ENCODE measurements around the gene GTF2H3.

GTF2H3 gene

DNA sequence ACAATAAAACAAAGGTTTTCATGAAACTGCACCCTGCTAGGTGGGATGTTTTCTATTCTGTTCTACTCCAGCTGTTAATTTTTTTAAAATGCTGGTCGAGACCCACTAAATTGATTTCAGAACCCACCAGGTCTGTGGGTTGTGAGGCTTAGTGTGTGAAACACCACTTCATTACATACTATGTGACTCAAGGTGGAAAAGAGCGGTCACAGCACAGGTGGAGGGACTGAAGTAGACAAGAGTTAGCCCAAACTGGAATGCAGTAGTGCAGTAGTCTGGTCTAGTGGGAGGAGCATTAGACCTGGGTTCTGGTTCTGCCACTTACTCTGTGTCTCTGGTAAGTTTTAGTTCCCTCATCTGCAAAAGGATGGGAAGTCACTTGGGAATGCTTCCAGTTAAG, 19.5 kb upstream of the GTF2H3 start:
- Histone ChIP-seq H3K36me3 (ENCODE audit: control insufficient read depth in 4 of 4, insufficient read depth in 4 of 4, low read length in 3 of 4) (peaks cover 30 to 88% (median 70%) of the 10 kb centered on the region in 4 experiments), H3K4me3 (ENCODE audit: control insufficient read depth in 1 of 7, extremely low read depth in 1 of 7, insufficient read depth in 4 of 7, low read depth in 2 of 7, low read length in 6 of 7) (no peak overlapping the region), H3K27ac (ENCODE audit: insufficient read depth in 1 of 2, low read depth in 1 of 2, low read length in 2 of 2, poor library complexity in 1 of 2, severe bottlenecking in 2 of 2) (no peak overlapping the region), H3K4me1 (ENCODE audit: control extremely low read depth in 1 of 4, control insufficient read depth in 4 of 4, insufficient read depth in 4 of 4, low read length in 3 of 4) (no peaks in the 10 kb centered on the region), H3K9me3 (ENCODE audit: control extremely low read depth in 1 of 5, control insufficient read depth in 4 of 5, insufficient read depth in 2 of 5, low read depth in 1 of 5, low read length in 4 of 5) (no peaks in the 10 kb centered on the region), H3K27me3 (replicated peaks in 2 of 5; ENCODE audit: control insufficient read depth in 4 of 5, insufficient read depth in 5 of 5, low read length in 4 of 5) (no peaks in the 10 kb centered on the region)
- DNase-seq = no peak
- ChIA-PET CTCF (no interaction called here), POLR2A (no interaction called here)
- 100% methylated on average over 1 of the region's 2 CpGs for WGBS (ENCODE audit: insufficient coverage)

- 81% methylated on average over 4 of the region's 4 CpGs for WGBS (ENCODE audit: insufficient coverage)
- DNase-seq = no peak
- Histone ChIP-seq H3K36me3 (ENCODE audit: control insufficient read depth in 4 of 4, insufficient read depth in 4 of 4, low read length in 3 of 4) (peaks cover 30 to 88% (median 70%) of the 10 kb centered on the region in 4 experiments), H3K27me3 (replicated peaks in 2 of 5; ENCODE audit: control insufficient read depth in 4 of 5, insufficient read depth in 5 of 5, low read length in 4 of 5) (no peaks in the 10 kb centered on the region), H3K9me3 (ENCODE audit: control extremely low read depth in 1 of 5, control insufficient read depth in 4 of 5, insufficient read depth in 2 of 5, low read depth in 1 of 5, low read length in 4 of 5) (no peaks in the 10 kb centered on the region), H3K27ac (ENCODE audit: insufficient read depth in 1 of 2, low read depth in 1 of 2, low read length in 2 of 2, poor library complexity in 1 of 2, severe bottlenecking in 2 of 2) (no peak overlapping the region), H3K4me1 (ENCODE audit: control extremely low read depth in 1 of 4, control insufficient read depth in 4 of 4, insufficient read depth in 4 of 4, low read length in 3 of 4) (no peaks in the 10 kb centered on the region), H3K4me3 (ENCODE audit: control insufficient read depth in 1 of 7, extremely low read depth in 1 of 7, insufficient read depth in 4 of 7, low read depth in 2 of 7, low read length in 6 of 7) (no peak overlapping the region)
- ChIA-PET CTCF (no interaction called here), POLR2A (no interaction called here)
These were observed 19.1 kb upstream of the GTF2H3 start for GRCh38 chr12:123614531-123614930.

- ChIA-PET CTCF (no interaction called here), POLR2A (no interaction called here)
- no peak overlapping the region for H3K27ac ChIP-seq (ENCODE audit: insufficient read depth in 1 of 2, low read depth in 1 of 2, low read length in 2 of 2, poor library complexity in 1 of 2, severe bottlenecking in 2 of 2)
- peaks cover 39 to 91% (median 70%) of the 10 kb centered on the region in 4 experiments for H3K36me3 ChIP-seq (ENCODE audit: control insufficient read depth in 4 of 4, insufficient read depth in 4 of 4, low read length in 3 of 4)
- H3K4me1 ChIP-seq (ENCODE audit: control extremely low read depth in 1 of 4, control insufficient read depth in 4 of 4, insufficient read depth in 4 of 4, low read length in 3 of 4) = no peaks in the 10 kb centered on the region
- no peaks in the 10 kb centered on the region for H3K9me3 ChIP-seq (ENCODE audit: control extremely low read depth in 1 of 5, control insufficient read depth in 4 of 5, insufficient read depth in 2 of 5, low read depth in 1 of 5, low read length in 4 of 5)
- no CpG with 5 or more reads among the region's 3 CpGs for WGBS (ENCODE audit: insufficient coverage)
- no peak overlapping the region for H3K4me3 ChIP-seq (ENCODE audit: control insufficient read depth in 1 of 7, extremely low read depth in 1 of 7, insufficient read depth in 4 of 7, low read depth in 2 of 7, low read length in 6 of 7)
- no peak for DNase-seq
- H3K27me3 ChIP-seq (replicated peaks in 2 of 5; ENCODE audit: control insufficient read depth in 4 of 5, insufficient read depth in 5 of 5, low read length in 4 of 5) = no peaks in the 10 kb centered on the region
These were observed 16.5 kb upstream of the GTF2H3 start for GRCh38 chr12:123617144-123617543.

DNA sequence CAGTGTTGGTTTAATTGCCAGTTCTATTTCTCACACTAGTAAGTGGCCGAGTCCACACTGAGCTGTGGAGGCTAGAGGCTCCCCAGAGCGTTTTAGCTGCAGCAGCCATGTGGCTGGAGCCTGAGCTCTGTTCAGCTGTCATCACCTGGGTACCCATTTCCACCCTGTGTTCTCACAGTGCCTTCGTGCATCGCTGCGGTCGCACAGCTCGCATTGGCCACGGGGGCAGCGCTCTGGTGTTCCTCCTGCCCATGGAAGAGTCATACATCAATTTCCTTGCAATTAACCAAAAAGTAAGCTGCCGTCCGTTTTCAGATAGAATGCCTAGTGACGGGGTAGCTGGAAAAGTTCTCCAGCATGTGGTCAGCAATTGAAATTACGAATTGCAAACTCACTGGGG, 16.0 kb upstream of the GTF2H3 start:
- H3K4me3 ChIP-seq (ENCODE audit: control insufficient read depth in 1 of 7, extremely low read depth in 1 of 7, insufficient read depth in 4 of 7, low read depth in 2 of 7, low read length in 6 of 7) = no peak overlapping the region
- ChIA-PET POLR2A (interaction anchor here (0.6 kb wide), 2 partner anchors 240 to 456 kb away, joined by 3 read pairs; no protein-coding TSS in a partner anchor), CTCF (interaction anchor here (0.7 to 1.3 kb wide), 4 partner anchors 9 to 352 kb away, joined by 3 to 4 read pairs (median 4); no protein-coding TSS in a partner anchor)
- H3K36me3 ChIP-seq (ENCODE audit: control insufficient read depth in 4 of 4, insufficient read depth in 4 of 4, low read length in 3 of 4) = peaks cover 43 to 91% (median 69%) of the 10 kb centered on the region in 4 experiments
- 94% methylated on average over 10 of the region's 13 CpGs for WGBS (ENCODE audit: insufficient coverage)
- no peak for DNase-seq
- no peaks in the 10 kb centered on the region for H3K4me1 ChIP-seq (ENCODE audit: control extremely low read depth in 1 of 4, control insufficient read depth in 4 of 4, insufficient read depth in 4 of 4, low read length in 3 of 4)
- no peaks in the 10 kb centered on the region for H3K9me3 ChIP-seq (ENCODE audit: control extremely low read depth in 1 of 5, control insufficient read depth in 4 of 5, insufficient read depth in 2 of 5, low read depth in 1 of 5, low read length in 4 of 5)
- no peaks in the 10 kb centered on the region for H3K27me3 ChIP-seq (replicated peaks in 2 of 5; ENCODE audit: control insufficient read depth in 4 of 5, insufficient read depth in 5 of 5, low read length in 4 of 5)
- H3K27ac ChIP-seq (ENCODE audit: insufficient read depth in 1 of 2, low read depth in 1 of 2, low read length in 2 of 2, poor library complexity in 1 of 2, severe bottlenecking in 2 of 2) = peak overlapping the region in 1 of 2 experiments; percentile 31

DNA sequence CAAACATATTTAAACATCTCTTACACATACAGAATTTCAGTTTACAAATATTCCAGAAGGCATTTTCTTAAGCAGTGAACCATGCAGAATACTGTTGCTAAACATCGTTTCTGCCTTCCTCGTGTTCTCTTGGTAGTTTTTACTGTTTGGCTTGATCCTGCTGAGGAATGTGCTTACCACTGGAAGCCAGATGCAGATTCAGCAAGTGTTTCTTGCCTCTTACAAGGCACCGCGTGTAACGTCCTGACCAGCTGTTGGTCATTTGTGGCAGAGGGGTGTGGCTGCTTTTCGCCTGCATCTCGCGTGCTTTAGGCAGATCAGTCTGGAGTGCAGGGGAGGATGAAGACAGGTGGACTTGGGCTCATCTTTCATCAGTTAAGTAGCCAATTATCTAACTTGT, 12.5 kb upstream of the GTF2H3 start:
- Histone ChIP-seq H3K27ac (ENCODE audit: insufficient read depth in 1 of 2, low read depth in 1 of 2, low read length in 2 of 2, poor library complexity in 1 of 2, severe bottlenecking in 2 of 2) (no peak overlapping the region), H3K27me3 (replicated peaks in 2 of 5; ENCODE audit: control insufficient read depth in 4 of 5, insufficient read depth in 5 of 5, low read length in 4 of 5) (no peaks in the 10 kb centered on the region), H3K4me3 (ENCODE audit: control insufficient read depth in 1 of 7, extremely low read depth in 1 of 7, insufficient read depth in 4 of 7, low read depth in 2 of 7, low read length in 6 of 7) (no peak overlapping the region), H3K36me3 (ENCODE audit: control insufficient read depth in 4 of 4, insufficient read depth in 4 of 4, low read length in 3 of 4) (peaks cover 27 to 84% (median 62%) of the 10 kb centered on the region in 4 experiments), H3K9me3 (ENCODE audit: control extremely low read depth in 1 of 5, control insufficient read depth in 4 of 5, insufficient read depth in 2 of 5, low read depth in 1 of 5, low read length in 4 of 5) (no peaks in the 10 kb centered on the region), H3K4me1 (ENCODE audit: control extremely low read depth in 1 of 4, control insufficient read depth in 4 of 4, insufficient read depth in 4 of 4, low read length in 3 of 4) (no peaks in the 10 kb centered on the region)
- ChIA-PET CTCF (interaction anchor here (0.7 to 1.9 kb wide), 4 partner anchors 18 to 124 kb away, joined by 3 to 7 read pairs (median 4); partner anchors contain the start of gene DDX55), POLR2A (no interaction called here)
- 90% methylated on average over 6 of the region's 8 CpGs for WGBS (ENCODE audit: insufficient coverage)
- DNase-seq = no peak

- DNase-seq = no peak
- no peaks in the 10 kb centered on the region for H3K9me3 ChIP-seq (ENCODE audit: control extremely low read depth in 1 of 5, control insufficient read depth in 4 of 5, insufficient read depth in 2 of 5, low read depth in 1 of 5, low read length in 4 of 5)
- H3K36me3 ChIP-seq (ENCODE audit: control insufficient read depth in 4 of 4, insufficient read depth in 4 of 4, low read length in 3 of 4) = peaks cover 28 to 84% (median 59%) of the 10 kb centered on the region in 4 experiments
- CTCF ChIA-PET = interaction anchor here (0.7 to 1.9 kb wide), 5 partner anchors 19 to 123 kb away, joined by 3 to 7 read pairs (median 3); partner anchors contain the start of gene DDX55
- no peaks in the 10 kb centered on the region for H3K27me3 ChIP-seq (replicated peaks in 2 of 5; ENCODE audit: control insufficient read depth in 4 of 5, insufficient read depth in 5 of 5, low read length in 4 of 5)
- no peak overlapping the region for H3K27ac ChIP-seq (ENCODE audit: insufficient read depth in 1 of 2, low read depth in 1 of 2, low read length in 2 of 2, poor library complexity in 1 of 2, severe bottlenecking in 2 of 2)
- POLR2A ChIA-PET = no interaction called here
- no peaks in the 10 kb centered on the region for H3K4me1 ChIP-seq (ENCODE audit: control extremely low read depth in 1 of 4, control insufficient read depth in 4 of 4, insufficient read depth in 4 of 4, low read length in 3 of 4)
- no peak overlapping the region for H3K4me3 ChIP-seq (ENCODE audit: control insufficient read depth in 1 of 7, extremely low read depth in 1 of 7, insufficient read depth in 4 of 7, low read depth in 2 of 7, low read length in 6 of 7)
- 94% methylated on average over 13 of the region's 15 CpGs for WGBS (ENCODE audit: insufficient coverage)
These were observed 11.8 kb upstream of the GTF2H3 start for GRCh38 chr12:123621619-123622530.

GRCh38 chr12:123634142-123634561, 523 bp downstream of the GTF2H3 start:
- peaks cover 1 to 21% (median 16%) of the 10 kb centered on the region in 4 experiments for H3K36me3 ChIP-seq (ENCODE audit: control insufficient read depth in 4 of 4, insufficient read depth in 4 of 4, low read length in 3 of 4)
- no peaks in the 10 kb centered on the region for H3K9me3 ChIP-seq (ENCODE audit: control extremely low read depth in 1 of 5, control insufficient read depth in 4 of 5, insufficient read depth in 2 of 5, low read depth in 1 of 5, low read length in 4 of 5)
- CTCF ChIA-PET = interaction anchor here (0.8 kb wide), 2 partner anchors 21 to 121 kb away, joined by 3 to 5 read pairs; no protein-coding TSS in a partner anchor
- peak overlapping the region; percentile 94 to 95 for H3K27ac ChIP-seq (ENCODE audit: insufficient read depth in 1 of 2, low read depth in 1 of 2, low read length in 2 of 2, poor library complexity in 1 of 2, severe bottlenecking in 2 of 2)
- no peaks in the 10 kb centered on the region for H3K27me3 ChIP-seq (replicated peaks in 2 of 5; ENCODE audit: control insufficient read depth in 4 of 5, insufficient read depth in 5 of 5, low read length in 4 of 5)
- peaks cover 12 to 19% (median 14%) of the 10 kb centered on the region in 4 experiments for H3K4me1 ChIP-seq (ENCODE audit: control extremely low read depth in 1 of 4, control insufficient read depth in 4 of 4, insufficient read depth in 4 of 4, low read length in 3 of 4)
- 13% methylated on average over 5 of the region's 19 CpGs for WGBS (ENCODE audit: insufficient coverage)
- H3K4me3 ChIP-seq (ENCODE audit: control insufficient read depth in 1 of 7, extremely low read depth in 1 of 7, insufficient read depth in 4 of 7, low read depth in 2 of 7, low read length in 6 of 7) = peak overlapping the region; percentile 43 to 99 (median 94)
- POLR2A ChIA-PET = no interaction called here
- no peak for DNase-seq
